GM12878 (cell line): Measurements from ENCODE around the gene SLC39A11. TPM values are rescaled to one million over a fixed set of nuclear protein-coding genes. Genes with fewer than 3 reads are reported as not detected.

Experiments used
- ATAC-seq: fragments of 200-7000 bp; cut with Tn5 transposase; 3 replicates; pipeline ENCODE4 v1.9.1; 2020; ENCODE audit warnings: mild to moderate bottlenecking, moderate library complexity
- BruUV-seq: library from RNA; stranded (reverse); fragments of 400-500 nt; replicated peaks from 2 replicates; lab custom pipeline; 2021; lab: Mats Ljungman, UMichigan
- CTCF ChIA-PET: fragments of 300-600 bp; sonication (Branson Sonifier 250); formaldehyde crosslinking; extraction: SDS; loops from one replicate; lab custom pipeline; 2021; ENCODE audit warnings: inconsistent platforms; lab: Yijun Ruan, JAX
- POLR2A ChIA-PET: fragments of 350-600 bp; formaldehyde crosslinking; extraction: SDS; loops from one replicate; lab custom pipeline; 2021; ENCODE audit warnings: inconsistent platforms; lab: Charles Lee
- RAD21 ChIA-PET: fragments of 300-600 bp; sonication (Branson Sonifier 250); formaldehyde crosslinking; loops from one replicate; lab custom pipeline; 2023; ENCODE audit warnings: antibody characterized with exemption; ENCODE audit not compliant: unreplicated experiment; lab: Charles Lee
- SMC1A ChIA-PET: fragments of 300-600 bp; sonication (Branson Sonifier 250); formaldehyde crosslinking; loops from one replicate; lab custom pipeline; 2023; ENCODE audit not compliant: unreplicated experiment, uncharacterized antibody; lab: Charles Lee
- DNase-seq: peaks from one replicate; pipeline ENCODE4 v3.0.0-alpha.2; 2011; ENCODE audit warnings: low read depth, low spot score
- FAIRE-seq: peaks from 3 replicates; lab custom pipeline; 2011; peaks lifted over from hg19 to GRCh38; lab: Jason Lieb, UNC
- H2AFZ ChIP-seq: 2 replicates; pipeline ENCODE4 v1.6.0; 2011; ENCODE audit warnings: low read depth, low read length, control low read depth; ENCODE audit not compliant: control insufficient read depth
- H3K27ac ChIP-seq: 2 replicates; pipeline ENCODE4 v1.5.1; 2011; ENCODE audit warnings: control low read depth; ENCODE audit not compliant: control insufficient read depth, insufficient read depth
- H3K27me3 ChIP-seq, 2 experiments: replicated peaks in 1 of 2; 2 replicates each; pipeline versions ENCODE4 v1.6.0 to v1.6.1; 2011; ENCODE audit warnings: low read length in 1 of 2; ENCODE audit not compliant: control insufficient read depth in 2 of 2, insufficient read depth in 2 of 2
- H3K36me3 ChIP-seq, 2 experiments: 2 replicates each; pipeline ENCODE4 v1.5.1; 2011; ENCODE audit warnings: low read length in 1 of 2; ENCODE audit not compliant: control insufficient read depth in 2 of 2, insufficient read depth in 2 of 2
- H3K4me1 ChIP-seq: 2 replicates; pipeline ENCODE4 v1.6.1; 2011; ENCODE audit warnings: mild to moderate bottlenecking, low read length, moderate library complexity, mixed read lengths; ENCODE audit not compliant: control insufficient read depth, insufficient read depth
- H3K4me2 ChIP-seq: 2 replicates; pipeline ENCODE4 v1.6.0; 2011; ENCODE audit warnings: control low read depth; ENCODE audit not compliant: control insufficient read depth, insufficient read depth
- H3K4me3 ChIP-seq: fragments of 200-600 bp; sonication (generic); 2 replicates; pipeline ENCODE4 v1.5.1; 2016
- H3K79me2 ChIP-seq: 2 replicates; pipeline ENCODE4 v1.6.0; 2011; ENCODE audit warnings: low read length; ENCODE audit not compliant: control insufficient read depth, insufficient read depth
- H3K9ac ChIP-seq: 2 replicates; pipeline ENCODE4 v1.8.0; 2011; ENCODE audit warnings: low read length, control low read depth, mixed read lengths; ENCODE audit not compliant: control insufficient read depth, insufficient read depth
- H3K9me3 ChIP-seq: replicated peaks from 3 replicates; pipeline ENCODE4 v1.5.1; 2011; ENCODE audit warnings: mild to moderate bottlenecking, low read length; ENCODE audit not compliant: control insufficient read depth, insufficient read depth
- H4K20me1 ChIP-seq: 2 replicates; pipeline ENCODE4 v1.6.0; 2011; ENCODE audit not compliant: control insufficient read depth, insufficient read depth
- BHLHE40 ChIP-seq, 2 experiments: fragments of 450-650 bp in 1 of 2; IDR thresholded peaks; 2 replicates each; pipeline ENCODE4 v1.6.1; 2011 to 2017; ENCODE audit warnings: low read depth in 2 of 2, borderline replicate concordance in 1 of 2, improper control_type of control experiment in 1 of 2, low read length in 1 of 2, mild to moderate bottlenecking in 1 of 2
- IKZF1 ChIP-seq: fragments of 450-650 bp; conservative IDR thresholded peaks from 2 replicates; pipeline ENCODE4 v1.6.1; 2017; ENCODE audit warnings: antibody characterized with exemption, mild to moderate bottlenecking
- KDM1A ChIP-seq: fragments of 200-600 bp; sonication (generic); IDR thresholded peaks from 2 replicates; pipeline ENCODE4 v1.6.1; 2016; ENCODE audit warnings: borderline replicate concordance
- KLF5 ChIP-seq: fragments of 450-650 bp; IDR thresholded peaks from 2 replicates; pipeline ENCODE4 v1.6.1; 2014; ENCODE audit warnings: mild to moderate bottlenecking; ENCODE audit not compliant: partially characterized antibody
- NR2C2 ChIP-seq: IDR thresholded peaks from 2 replicates; pipeline ENCODE4 v1.6.1; 2011; ENCODE audit warnings: borderline replicate concordance, low read depth; ENCODE audit not compliant: control insufficient read depth, insufficient read length
- POLR2AphosphoS5 ChIP-seq: IDR thresholded peaks from 2 replicates; pipeline ENCODE4 v1.6.1; 2011; ENCODE audit warnings: mild to moderate bottlenecking, low read length, inconsistent platforms
- SIN3A ChIP-seq: IDR thresholded peaks from 2 replicates; pipeline ENCODE4 v1.6.1; 2012; ENCODE audit warnings: low read depth, low read length, improper control_type of control experiment
- SREBF1 ChIP-seq: IDR thresholded peaks from 2 replicates; pipeline ENCODE4 v1.6.1; 2012; ENCODE audit warnings: mild to moderate bottlenecking, low read length
- STAT1 ChIP-seq: fragments of 450-650 bp; conservative IDR thresholded peaks from 2 replicates; pipeline ENCODE4 v1.6.1; 2014; ENCODE audit warnings: antibody characterized with exemption, mild to moderate bottlenecking
- ZBED1 ChIP-seq: IDR thresholded peaks from 2 replicates; pipeline ENCODE4 v1.6.1; 2016; ENCODE audit warnings: borderline replicate concordance
- ZNF207 ChIP-seq: fragments of 450-650 bp; IDR thresholded peaks from 2 replicates; pipeline ENCODE4 v1.6.1; 2014; ENCODE audit warnings: antibody characterized with exemption, mild to moderate bottlenecking, borderline replicate concordance
- ZNF384 ChIP-seq: IDR thresholded peaks from 2 replicates; pipeline ENCODE4 v1.6.1; 2012; ENCODE audit warnings: low read depth, mild to moderate bottlenecking, low read length, improper control_type of control experiment, borderline replicate concordance
- WGBS: methylation state at CpG from one replicate; pipeline ENCODE4 v1.1.6; 2016; ENCODE audit warnings: low lambda C conversion rate; ENCODE audit not compliant: insufficient replicate concordance, insufficient coverage; ENCODE audit errors: missing lambda C conversion rate; 5-methylcytosine and 5-hydroxymethylcytosine counted together
- in situ Hi-C: fragments of 300-500 bp; cut with MboI; formaldehyde crosslinking; loops from 9 replicates; pipeline ENCODE4 v1.14.3; 2018; ENCODE audit warnings: mixed read lengths
- intact Hi-C: fragments of 100-400 bp; cut with micrococcal nuclease; formaldehyde crosslinking; loops from one replicate; pipeline ENCODE4 v1.14.2; 2022; ENCODE audit not compliant: unreplicated experiment
- polyA plus RNA-seq, 11 experiments: library from polyadenylated mRNA; depleted of rRNA in 4 of 11; unstranded in 6 of 11; stranded (reverse) in 5 of 11; fragments of >200 nt; fragmentation: Nextera tagmentation in 4 of 11; fragmentation: Illumina TruSeq in 1 of 11; extraction: Ambion mirVana in 4 of 11; extraction: Trizol in 1 of 11; gene quantifications; 1 replicate in 1 of 11; 2 replicates in 10 of 11; pipeline versions ENCODE4 v1.2.1 to v1.2.3, GENCODE V29; 2011 to 2016; ENCODE audit warnings: inconsistent platforms in 2 of 11, missing spikeins in 2 of 11, low read depth in 1 of 11
- total RNA-seq, 4 experiments: library from RNA; depleted of rRNA in 3 of 4; stranded (reverse); fragments of >200 nt in 3 of 4; fragmentation: Illumina TruSeq in 1 of 4; extraction: Trizol in 1 of 4; gene quantifications; 2 replicates each; pipeline versions ENCODE4 v1.2.1 to v1.2.3, GENCODE V29; 2013 to 2021
- TF ChIP-seq, protein P1 (sequence below): fragments of 450-650 bp; conservative IDR thresholded peaks from 2 replicates; pipeline ENCODE4 v1.6.1; 2017; ENCODE audit warnings: mild to moderate bottlenecking, moderate library complexity
- TF ChIP-seq, protein P2 (sequence below): IDR thresholded peaks from 2 replicates; pipeline ENCODE4 v1.6.1; 2012; ENCODE audit warnings: low read depth, low read length, improper control_type of control experiment

SLC39A11 gene
- total and polyA plus RNA-seq, 10 of the 15 experiments (the other 5 are each of a cell fraction or from before 2014, with no cell fraction given): 8.6 to 23.8 (median 14.0) TPM

DNA sequence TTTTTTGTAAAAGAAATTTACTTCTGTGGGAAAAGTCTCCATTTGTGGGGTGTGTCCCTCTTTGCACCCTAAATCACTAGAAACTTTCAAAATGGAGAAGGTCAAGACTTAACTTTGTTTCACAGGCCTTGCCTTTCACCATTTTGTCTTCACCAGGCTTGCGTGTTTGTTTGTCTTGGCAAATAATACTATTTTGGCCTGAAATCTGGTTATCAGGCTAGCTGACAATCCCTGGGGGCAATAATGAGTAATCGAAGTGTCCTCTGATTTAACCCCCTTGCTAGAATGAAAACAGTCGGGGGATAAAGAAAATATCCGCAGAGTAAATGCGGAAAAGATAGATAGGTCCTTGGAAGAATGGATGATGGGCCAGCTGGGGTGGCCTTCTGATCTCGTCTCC is 34.5 kb downstream of the SLC39A11 start:
- in situ Hi-C loops: no loop called here
- no TSS peak for BruUV-seq

DNA sequence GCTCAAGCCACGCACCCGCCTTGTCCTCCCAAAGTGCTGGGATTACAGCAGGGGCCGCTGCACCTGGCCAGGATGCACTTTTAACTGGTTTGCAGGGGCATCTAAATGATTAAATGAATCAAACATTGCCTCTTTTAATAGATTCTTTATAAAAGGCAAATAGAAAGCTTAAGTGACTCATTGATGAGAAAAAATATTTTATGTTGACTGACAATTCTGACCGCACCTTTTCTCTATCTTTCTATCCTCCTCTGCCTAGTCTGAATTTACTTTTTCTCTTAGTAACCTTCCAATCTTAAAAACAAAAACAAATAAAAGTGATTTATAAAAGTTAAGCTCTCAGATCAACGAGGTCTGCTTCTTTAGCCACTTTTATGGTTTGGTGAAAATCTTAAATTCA is 35.3 kb downstream of the SLC39A11 start:
- Histone ChIP-seq H3K4me3 (no peak overlapping the region), H3K9ac (no peak overlapping the region), H2AFZ (no peak overlapping the region), H3K79me2 (no peaks in the 10 kb centered on the region), H3K27ac (no peak overlapping the region), H3K4me1 (no peaks in the 10 kb centered on the region), H3K27me3 (no peaks in the 10 kb centered on the region), H4K20me1 (no peaks in the 10 kb centered on the region), H3K4me2 (no peak overlapping the region), H3K9me3 (no peaks in the 10 kb centered on the region), H3K36me3 (no peaks in the 10 kb centered on the region; a peak in 1 of 4 replicates)
- no peak for FAIRE-seq
- ATAC-seq: no peak
- RAD21 ChIA-PET: no interaction called here
- intact Hi-C loops: no loop called here
- POLR2A ChIA-PET: no interaction called here
- CTCF ChIA-PET: interaction anchor here (1.2 to 1.5 kb wide), 3 partner anchors 71 to 332 kb away, joined by 3 to 4 read pairs (median 3); no protein-coding TSS in a partner anchor
- WGBS: 97% methylated on average over 5 of the region's 5 CpGs
- no TSS peak for BruUV-seq
- SMC1A ChIA-PET: no interaction called here
- in situ Hi-C loops: no loop called here
- no peak for DNase-seq
- TF ChIP-seq ZBED1: no peak
- TF ChIP-seq BHLHE40 (IDR thresholded peaks at IDR 0.05; ENCODE audit: borderline replicate concordance in 1 of 2, low read depth in 2 of 2, low read length in 1 of 2): no peak
- TF ChIP-seq KDM1A: no peak
- TF ChIP-seq IKZF1: no peak
- TF ChIP-seq SREBF1: no peak
- TF ChIP-seq ZNF207: no peak
- TF ChIP-seq POLR2AphosphoS5: no peak
- TF ChIP-seq, protein P1, sequence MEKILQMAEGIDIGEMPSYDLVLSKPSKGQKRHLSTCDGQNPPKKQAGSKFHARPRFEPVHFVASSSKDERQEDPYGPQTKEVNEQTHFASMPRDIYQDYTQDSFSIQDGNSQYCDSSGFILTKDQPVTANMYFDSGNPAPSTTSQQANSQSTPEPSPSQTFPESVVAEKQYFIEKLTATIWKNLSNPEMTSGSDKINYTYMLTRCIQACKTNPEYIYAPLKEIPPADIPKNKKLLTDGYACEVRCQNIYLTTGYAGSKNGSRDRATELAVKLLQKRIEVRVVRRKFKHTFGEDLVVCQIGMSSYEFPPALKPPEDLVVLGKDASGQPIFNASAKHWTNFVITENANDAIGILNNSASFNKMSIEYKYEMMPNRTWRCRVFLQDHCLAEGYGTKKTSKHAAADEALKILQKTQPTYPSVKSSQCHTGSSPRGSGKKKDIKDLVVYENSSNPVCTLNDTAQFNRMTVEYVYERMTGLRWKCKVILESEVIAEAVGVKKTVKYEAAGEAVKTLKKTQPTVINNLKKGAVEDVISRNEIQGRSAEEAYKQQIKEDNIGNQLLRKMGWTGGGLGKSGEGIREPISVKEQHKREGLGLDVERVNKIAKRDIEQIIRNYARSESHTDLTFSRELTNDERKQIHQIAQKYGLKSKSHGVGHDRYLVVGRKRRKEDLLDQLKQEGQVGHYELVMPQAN: no peak
- no peak for TF ChIP-seq NR2C2
- no peak for TF ChIP-seq KLF5
- TF ChIP-seq SIN3A: no peak

More for the DNA sequence above, 34.5 kb downstream of the SLC39A11 start:
- Histone ChIP-seq H3K79me2 (no peaks in the 10 kb centered on the region), H3K4me2 (no peak overlapping the region), H4K20me1 (no peaks in the 10 kb centered on the region), H3K9ac (no peak overlapping the region), H3K9me3 (no peaks in the 10 kb centered on the region), H3K4me1 (no peaks in the 10 kb centered on the region), H3K27me3 (no peaks in the 10 kb centered on the region), H3K36me3 (no peaks in the 10 kb centered on the region; a peak in 1 of 4 replicates), H3K27ac (no peak overlapping the region), H2AFZ (no peak overlapping the region), H3K4me3 (no peak overlapping the region)
- ChIA-PET RAD21 (no interaction called here), SMC1A (no interaction called here), CTCF (interaction anchor here (1.2 kb wide), 1 partner anchor 333 kb away, joined by 3 read pairs; no protein-coding TSS in a partner anchor), POLR2A (no interaction called here)
- FAIRE-seq (no peak), DNase-seq (no peak), ATAC-seq (no peak)
- WGBS: 96% methylated on average over 6 of the region's 6 CpGs
- intact Hi-C loops: no loop called here
- TF ChIP-seq, protein P2, sequence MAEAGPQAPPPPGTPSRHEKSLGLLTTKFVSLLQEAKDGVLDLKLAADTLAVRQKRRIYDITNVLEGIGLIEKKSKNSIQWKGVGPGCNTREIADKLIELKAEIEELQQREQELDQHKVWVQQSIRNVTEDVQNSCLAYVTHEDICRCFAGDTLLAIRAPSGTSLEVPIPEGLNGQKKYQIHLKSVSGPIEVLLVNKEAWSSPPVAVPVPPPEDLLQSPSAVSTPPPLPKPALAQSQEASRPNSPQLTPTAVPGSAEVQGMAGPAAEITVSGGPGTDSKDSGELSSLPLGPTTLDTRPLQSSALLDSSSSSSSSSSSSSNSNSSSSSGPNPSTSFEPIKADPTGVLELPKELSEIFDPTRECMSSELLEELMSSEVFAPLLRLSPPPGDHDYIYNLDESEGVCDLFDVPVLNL: no peak
- TF ChIP-seq ZNF384: no peak
- TF ChIP-seq STAT1: no peak
